HPDE6-E6E7 (cell line): ENCODE measurements around the gene RGS8.

Experiments used
- DNase-seq: peaks from one replicate; pipeline ENCODE4 v3.0.0; 2011; ENCODE audit warnings: missing footprints; ENCODE audit errors: extremely low spot score

RGS8 gene

GRCh38 chr1:182672487-182672836 is 11.9 kb downstream of the RGS8 start:
- no peak for DNase-seq

- no peak for DNase-seq
These were observed 12.5 kb downstream of the RGS8 start for GRCh38 chr1:182671750-182672486.

- DNase-seq = no peak
These were observed 14.2 kb downstream of the RGS8 start for GRCh38 chr1:182670032-182670749.

- no peak for DNase-seq
These were observed 15.1 kb downstream of the RGS8 start for GRCh38 chr1:182669266-182669665.

GRCh38 chr1:182668521-182669054 is 15.8 kb downstream of the RGS8 start:
- DNase-seq = no peak

- no peak for DNase-seq
These were observed 16.4 kb downstream of the RGS8 start for GRCh38 chr1:182667848-182668505.

GRCh38 chr1:182666706-182667105 is 17.7 kb downstream of the RGS8 start:
- no peak for DNase-seq

- no peak for DNase-seq
These were observed 20.1 kb downstream of the RGS8 start for GRCh38 chr1:182664296-182664695.

- DNase-seq = no peak
These were observed 21.4 kb downstream of the RGS8 start for GRCh38 chr1:182662956-182663355.

- no peak for DNase-seq
These were observed 22.1 kb downstream of the RGS8 start for GRCh38 chr1:182662121-182662890.

- no peak for DNase-seq
These were observed 26.3 kb downstream of the RGS8 start for GRCh38 chr1:182658055-182658454.

- no peak for DNase-seq
These were observed 27.5 kb downstream of the RGS8 start for GRCh38 chr1:182656842-182657397.

GRCh38 chr1:182653986-182654385 is 30.4 kb downstream of the RGS8 start:
- DNase-seq = no peak

- DNase-seq = no peak
These were observed 31.5 kb downstream of the RGS8 start for GRCh38 chr1:182652933-182653332.

GRCh38 chr1:182651339-182651724 is 33.1 kb downstream of the RGS8 start:
- DNase-seq = no peak

GRCh38 chr1:182650678-182651338 is 33.6 kb downstream of the RGS8 start:
- DNase-seq = no peak

GRCh38 chr1:182649041-182649440 is 35.3 kb downstream of the RGS8 start:
- no peak for DNase-seq

GRCh38 chr1:182646739-182647138 is 37.6 kb downstream of the RGS8 start:
- DNase-seq = no peak

- no peak for DNase-seq
These were observed 39.5 kb downstream of the RGS8 start for GRCh38 chr1:182644886-182645285.

GRCh38 chr1:182643699-182644098 is 40.7 kb downstream of the RGS8 start:
- peak; percentile 77 for DNase-seq

- DNase-seq = no peak
These were observed 41.9 kb downstream of the RGS8 start for GRCh38 chr1:182642461-182642860.
